Measurements from ENCODE around the gene EHMT1.

DNA sequence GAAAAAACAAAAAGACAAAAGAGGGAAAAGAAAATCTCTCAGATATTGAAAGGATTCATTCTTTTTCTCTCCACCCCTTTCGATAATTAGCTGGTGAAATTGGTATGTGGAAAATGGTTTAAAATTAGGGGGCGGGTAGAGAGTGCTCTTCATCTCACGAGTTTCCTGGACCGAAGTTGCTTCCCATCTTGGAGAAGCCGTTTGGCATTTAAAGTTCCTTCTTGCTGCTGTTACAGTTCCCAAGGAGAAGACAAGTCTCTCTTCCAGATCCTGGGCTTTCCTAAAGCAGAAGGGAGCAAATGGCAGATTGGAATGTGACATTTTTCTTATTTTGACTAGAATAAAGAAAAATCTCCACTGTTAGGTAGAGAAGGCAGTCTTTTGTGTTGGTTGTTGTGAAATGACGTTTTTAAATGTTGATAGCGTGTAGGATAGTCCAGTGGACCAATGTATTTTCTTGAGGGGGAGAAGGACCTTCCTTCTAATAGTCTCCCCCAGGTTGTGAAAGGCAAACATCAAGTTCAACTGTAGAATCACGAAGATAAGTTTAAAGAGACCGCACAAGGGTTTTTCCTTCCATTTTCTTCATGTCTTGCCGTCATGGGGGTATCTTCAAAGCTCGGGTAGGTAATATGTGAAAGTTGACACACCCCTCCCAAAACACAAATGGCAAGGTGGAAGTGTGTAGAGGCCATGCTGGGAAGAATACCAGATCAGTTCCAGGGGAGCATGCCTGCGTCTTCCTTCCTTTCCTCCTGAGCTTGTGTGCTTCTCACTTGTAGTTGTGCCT lies 77.5 kb downstream of the EHMT1 start:
- TF ChIP-seq FOXA3 (CRISPR knock-in tag; IDR thresholded peaks at IDR 0.05): no peak
- TF ChIP-seq, protein P1, sequence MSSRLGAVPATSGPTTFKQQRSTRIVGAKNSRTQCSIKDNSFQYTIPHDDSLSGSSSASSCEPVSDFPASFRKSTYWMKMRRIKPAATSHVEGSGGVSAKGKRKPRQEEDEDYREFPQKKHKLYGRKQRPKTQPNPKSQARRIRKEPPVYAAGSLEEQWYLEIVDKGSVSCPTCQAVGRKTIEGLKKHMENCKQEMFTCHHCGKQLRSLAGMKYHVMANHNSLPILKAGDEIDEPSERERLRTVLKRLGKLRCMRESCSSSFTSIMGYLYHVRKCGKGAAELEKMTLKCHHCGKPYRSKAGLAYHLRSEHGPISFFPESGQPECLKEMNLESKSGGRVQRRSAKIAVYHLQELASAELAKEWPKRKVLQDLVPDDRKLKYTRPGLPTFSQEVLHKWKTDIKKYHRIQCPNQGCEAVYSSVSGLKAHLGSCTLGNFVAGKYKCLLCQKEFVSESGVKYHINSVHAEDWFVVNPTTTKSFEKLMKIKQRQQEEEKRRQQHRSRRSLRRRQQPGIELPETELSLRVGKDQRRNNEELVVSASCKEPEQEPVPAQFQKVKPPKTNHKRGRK (CRISPR knock-in tag; IDR thresholded peaks at IDR 0.05): no peak
- TF ChIP-seq NR2F6 (IDR thresholded peaks at IDR 0.05): no peak
- no peak for TF ChIP-seq NR2F6 (CRISPR knock-in tag; IDR thresholded peaks at IDR 0.05)
- no peak for TF ChIP-seq CC2D1A (CRISPR knock-in tag; IDR thresholded peaks at IDR 0.05)
- TF ChIP-seq, protein P2, sequence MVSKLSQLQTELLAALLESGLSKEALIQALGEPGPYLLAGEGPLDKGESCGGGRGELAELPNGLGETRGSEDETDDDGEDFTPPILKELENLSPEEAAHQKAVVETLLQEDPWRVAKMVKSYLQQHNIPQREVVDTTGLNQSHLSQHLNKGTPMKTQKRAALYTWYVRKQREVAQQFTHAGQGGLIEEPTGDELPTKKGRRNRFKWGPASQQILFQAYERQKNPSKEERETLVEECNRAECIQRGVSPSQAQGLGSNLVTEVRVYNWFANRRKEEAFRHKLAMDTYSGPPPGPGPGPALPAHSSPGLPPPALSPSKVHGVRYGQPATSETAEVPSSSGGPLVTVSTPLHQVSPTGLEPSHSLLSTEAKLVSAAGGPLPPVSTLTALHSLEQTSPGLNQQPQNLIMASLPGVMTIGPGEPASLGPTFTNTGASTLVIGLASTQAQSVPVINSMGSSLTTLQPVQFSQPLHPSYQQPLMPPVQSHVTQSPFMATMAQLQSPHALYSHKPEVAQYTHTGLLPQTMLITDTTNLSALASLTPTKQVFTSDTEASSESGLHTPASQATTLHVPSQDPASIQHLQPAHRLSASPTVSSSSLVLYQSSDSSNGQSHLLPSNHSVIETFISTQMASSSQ (IDR thresholded peaks at IDR 0.05; ENCODE audit: low read depth): no peak
- TF ChIP-seq, protein P2 (CRISPR knock-in tag; IDR thresholded peaks at IDR 0.05; ENCODE audit: borderline replicate concordance): no peak
- TF ChIP-seq POLR2AphosphoS2 (IDR thresholded peaks at IDR 0.05; ENCODE audit: low read depth, low read length): no peak
- TF ChIP-seq, protein P3, sequence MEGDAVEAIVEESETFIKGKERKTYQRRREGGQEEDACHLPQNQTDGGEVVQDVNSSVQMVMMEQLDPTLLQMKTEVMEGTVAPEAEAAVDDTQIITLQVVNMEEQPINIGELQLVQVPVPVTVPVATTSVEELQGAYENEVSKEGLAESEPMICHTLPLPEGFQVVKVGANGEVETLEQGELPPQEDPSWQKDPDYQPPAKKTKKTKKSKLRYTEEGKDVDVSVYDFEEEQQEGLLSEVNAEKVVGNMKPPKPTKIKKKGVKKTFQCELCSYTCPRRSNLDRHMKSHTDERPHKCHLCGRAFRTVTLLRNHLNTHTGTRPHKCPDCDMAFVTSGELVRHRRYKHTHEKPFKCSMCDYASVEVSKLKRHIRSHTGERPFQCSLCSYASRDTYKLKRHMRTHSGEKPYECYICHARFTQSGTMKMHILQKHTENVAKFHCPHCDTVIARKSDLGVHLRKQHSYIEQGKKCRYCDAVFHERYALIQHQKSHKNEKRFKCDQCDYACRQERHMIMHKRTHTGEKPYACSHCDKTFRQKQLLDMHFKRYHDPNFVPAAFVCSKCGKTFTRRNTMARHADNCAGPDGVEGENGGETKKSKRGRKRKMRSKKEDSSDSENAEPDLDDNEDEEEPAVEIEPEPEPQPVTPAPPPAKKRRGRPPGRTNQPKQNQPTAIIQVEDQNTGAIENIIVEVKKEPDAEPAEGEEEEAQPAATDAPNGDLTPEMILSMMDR (CRISPR knock-in tag; IDR thresholded peaks at IDR 0.05): no peak
- no peak for TF ChIP-seq ZNF562 (CRISPR knock-in tag; IDR thresholded peaks at IDR 0.05; ENCODE audit: borderline replicate concordance)
- TF ChIP-seq, protein P4, sequence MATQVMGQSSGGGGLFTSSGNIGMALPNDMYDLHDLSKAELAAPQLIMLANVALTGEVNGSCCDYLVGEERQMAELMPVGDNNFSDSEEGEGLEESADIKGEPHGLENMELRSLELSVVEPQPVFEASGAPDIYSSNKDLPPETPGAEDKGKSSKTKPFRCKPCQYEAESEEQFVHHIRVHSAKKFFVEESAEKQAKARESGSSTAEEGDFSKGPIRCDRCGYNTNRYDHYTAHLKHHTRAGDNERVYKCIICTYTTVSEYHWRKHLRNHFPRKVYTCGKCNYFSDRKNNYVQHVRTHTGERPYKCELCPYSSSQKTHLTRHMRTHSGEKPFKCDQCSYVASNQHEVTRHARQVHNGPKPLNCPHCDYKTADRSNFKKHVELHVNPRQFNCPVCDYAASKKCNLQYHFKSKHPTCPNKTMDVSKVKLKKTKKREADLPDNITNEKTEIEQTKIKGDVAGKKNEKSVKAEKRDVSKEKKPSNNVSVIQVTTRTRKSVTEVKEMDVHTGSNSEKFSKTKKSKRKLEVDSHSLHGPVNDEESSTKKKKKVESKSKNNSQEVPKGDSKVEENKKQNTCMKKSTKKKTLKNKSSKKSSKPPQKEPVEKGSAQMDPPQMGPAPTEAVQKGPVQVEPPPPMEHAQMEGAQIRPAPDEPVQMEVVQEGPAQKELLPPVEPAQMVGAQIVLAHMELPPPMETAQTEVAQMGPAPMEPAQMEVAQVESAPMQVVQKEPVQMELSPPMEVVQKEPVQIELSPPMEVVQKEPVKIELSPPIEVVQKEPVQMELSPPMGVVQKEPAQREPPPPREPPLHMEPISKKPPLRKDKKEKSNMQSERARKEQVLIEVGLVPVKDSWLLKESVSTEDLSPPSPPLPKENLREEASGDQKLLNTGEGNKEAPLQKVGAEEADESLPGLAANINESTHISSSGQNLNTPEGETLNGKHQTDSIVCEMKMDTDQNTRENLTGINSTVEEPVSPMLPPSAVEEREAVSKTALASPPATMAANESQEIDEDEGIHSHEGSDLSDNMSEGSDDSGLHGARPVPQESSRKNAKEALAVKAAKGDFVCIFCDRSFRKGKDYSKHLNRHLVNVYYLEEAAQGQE (IDR thresholded peaks at IDR 0.05; ENCODE audit: borderline replicate concordance in 1 of 2, low read depth in 1 of 2, low read length in 2 of 2): no peak

Data from HepG2 (cell line).